TTC549 (cell line): ENCODE measurements around the gene HSDL1.

Source experiments
- FAIRE-seq: peaks from 2 replicates; lab custom pipeline; 2012; peaks lifted over from hg19 to GRCh38; lab: Jason Lieb, UNC

Gene HSDL1

GRCh38 chr16:84105948-84106740, 38.8 kb downstream of the HSDL1 start:
- no peak for FAIRE-seq

GRCh38 chr16:84105301-84105815, 39.6 kb downstream of the HSDL1 start:
- no peak for FAIRE-seq

- FAIRE-seq: no peak
Measured at GRCh38 chr16:84104231-84104630, 40.7 kb downstream of the HSDL1 start.

GRCh38 chr16:84103678-84104077, 41.3 kb downstream of the HSDL1 start:
- no peak for FAIRE-seq

GRCh38 chr16:84098939-84099338, 46.0 kb downstream of the HSDL1 start:
- no peak for FAIRE-seq

- no peak for FAIRE-seq
Measured at GRCh38 chr16:84096447-84097005, 48.5 kb downstream of the HSDL1 start.

- FAIRE-seq: no peak
Measured at GRCh38 chr16:84095466-84095865, 49.5 kb downstream of the HSDL1 start.

- no peak for FAIRE-seq
Measured at GRCh38 chr16:84093879-84094270, 51.1 kb downstream of the HSDL1 start.

- FAIRE-seq: no peak
Measured at GRCh38 chr16:84093120-84093878, 51.7 kb downstream of the HSDL1 start.

GRCh38 chr16:84091460-84091859, 53.5 kb downstream of the HSDL1 start:
- FAIRE-seq: no peak

- FAIRE-seq: no peak
Measured at GRCh38 chr16:84090211-84090610, 54.8 kb downstream of the HSDL1 start.

- no peak for FAIRE-seq
Measured at GRCh38 chr16:84088695-84089395, 56.1 kb downstream of the HSDL1 start.

GRCh38 chr16:84087466-84088151, 57.4 kb downstream of the HSDL1 start:
- FAIRE-seq: no peak

GRCh38 chr16:84087001-84087400, 58.0 kb downstream of the HSDL1 start:
- no peak for FAIRE-seq

- no peak for FAIRE-seq
Measured at GRCh38 chr16:84086341-84086740, 58.6 kb downstream of the HSDL1 start.

- FAIRE-seq: no peak
Measured at GRCh38 chr16:84085773-84086172, 59.2 kb downstream of the HSDL1 start.

- FAIRE-seq: no peak
Measured at GRCh38 chr16:84085271-84085667, 59.7 kb downstream of the HSDL1 start.

GRCh38 chr16:84084570-84085270, 60.3 kb downstream of the HSDL1 start:
- FAIRE-seq: no peak

GRCh38 chr16:84082835-84083569, 62.0 kb downstream of the HSDL1 start:
- no peak for FAIRE-seq

- FAIRE-seq: no peak
Measured at GRCh38 chr16:84082110-84082509, 62.9 kb downstream of the HSDL1 start.
